GM12892 (cell line): ENCODE results near the gene TRAFD1.
"Not testable (repeated sequence)": the region's sequence is repeated elsewhere in the genome, so short reads cannot be mapped to it uniquely, and the experiment has no call there.

Experiments used
- DNase-seq: peaks from one replicate; pipeline ENCODE4 v3.0.0; 2011; ENCODE audit not compliant: insufficient read length
- FAIRE-seq: peaks from 2 replicates; lab custom pipeline; 2011; peaks lifted over from hg19 to GRCh38; lab: Jason Lieb, UNC
- POLR2A ChIP-seq: IDR thresholded peaks from 2 replicates; pipeline ENCODE4 v1.6.1; 2011; ENCODE audit warnings: low read depth, low read length, control low read depth
- POLR2AphosphoS5 ChIP-seq: IDR thresholded peaks from 2 replicates; pipeline ENCODE4 v1.6.1; 2011; ENCODE audit warnings: low read depth, low read length, control low read depth
- TAF1 ChIP-seq: IDR thresholded peaks from 2 replicates; pipeline ENCODE4 v1.6.1; 2011; ENCODE audit warnings: low read depth, mild to moderate bottlenecking, control low read depth, low read length, borderline replicate concordance

The TRAFD1 gene

DNA sequence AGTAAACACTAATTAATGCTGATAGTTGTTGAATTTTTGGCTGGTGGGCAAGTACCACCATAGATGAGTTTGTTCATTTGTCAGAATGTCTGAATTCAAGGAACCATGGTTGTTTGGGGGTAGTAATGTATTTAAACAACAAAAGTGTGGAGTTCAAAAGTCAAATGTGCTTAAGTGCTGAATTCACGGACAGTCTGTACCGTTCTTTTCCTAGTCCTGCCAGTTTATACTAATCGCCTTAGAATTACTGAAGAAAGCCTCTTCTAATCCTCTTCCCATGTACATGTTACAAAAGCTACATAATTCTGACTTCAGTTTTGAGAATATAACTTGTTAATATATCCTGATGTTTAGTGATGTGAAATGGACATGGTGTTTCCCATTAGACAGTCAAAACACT, 19.5 kb upstream of the TRAFD1 start:
- no peak for DNase-seq
- TF ChIP-seq POLR2A (no peak), POLR2AphosphoS5 (no peak), TAF1 (no peak)
- FAIRE-seq = no peak

GRCh38 chr12:112107306-112108201, 17.8 kb upstream of the TRAFD1 start:
- TF ChIP-seq TAF1 (no peak), POLR2AphosphoS5 (no peak), POLR2A (no peak)
- FAIRE-seq = no peak

GRCh38 chr12:112108202-112109079, 16.9 kb upstream of the TRAFD1 start, which contains the start of gene NAA25:
Gene NAA25 (minus strand): TSS chr12:112108783. CDS start chr12:112108773, 10 bp downstream.
- DNase-seq = peak; percentile 74
- TF ChIP-seq TAF1 (no peak; the same call in 1 of the 2 replicates), POLR2A (peak; percentile 71; the same call in 1 of the 2 replicates)
- peak; percentile 90 for FAIRE-seq

More at GRCh38 chr12:112107306-112108201, 17.8 kb upstream of the TRAFD1 start:
- no peak for DNase-seq

GRCh38 chr12:112110787-112111662, 14.3 kb upstream of the TRAFD1 start:
- DNase-seq, FAIRE-seq: not testable (repeated sequence)

DNA sequence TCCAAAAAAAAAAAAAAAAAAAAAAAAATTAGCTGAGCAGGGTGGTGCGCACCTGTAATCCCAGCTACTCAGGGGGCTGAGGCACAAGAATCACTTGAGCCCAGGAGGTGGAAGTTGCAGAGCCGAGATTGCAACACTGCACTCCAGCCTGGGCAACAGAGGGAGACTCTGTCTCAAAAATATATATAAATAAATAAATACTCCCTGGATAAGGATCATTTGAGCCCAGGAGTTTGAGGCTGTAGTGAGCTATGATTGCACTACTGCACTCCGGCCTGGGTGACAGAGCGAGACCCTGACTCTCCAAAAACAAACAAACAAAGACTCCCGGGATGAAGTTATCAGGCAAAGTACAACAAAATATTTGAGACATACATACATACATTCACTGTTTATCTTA, 13.4 kb upstream of the TRAFD1 start:
- TF ChIP-seq POLR2A (no peak), POLR2AphosphoS5 (no peak), TAF1 (no peak)
- DNase-seq (no peak), FAIRE-seq (no peak)

DNA sequence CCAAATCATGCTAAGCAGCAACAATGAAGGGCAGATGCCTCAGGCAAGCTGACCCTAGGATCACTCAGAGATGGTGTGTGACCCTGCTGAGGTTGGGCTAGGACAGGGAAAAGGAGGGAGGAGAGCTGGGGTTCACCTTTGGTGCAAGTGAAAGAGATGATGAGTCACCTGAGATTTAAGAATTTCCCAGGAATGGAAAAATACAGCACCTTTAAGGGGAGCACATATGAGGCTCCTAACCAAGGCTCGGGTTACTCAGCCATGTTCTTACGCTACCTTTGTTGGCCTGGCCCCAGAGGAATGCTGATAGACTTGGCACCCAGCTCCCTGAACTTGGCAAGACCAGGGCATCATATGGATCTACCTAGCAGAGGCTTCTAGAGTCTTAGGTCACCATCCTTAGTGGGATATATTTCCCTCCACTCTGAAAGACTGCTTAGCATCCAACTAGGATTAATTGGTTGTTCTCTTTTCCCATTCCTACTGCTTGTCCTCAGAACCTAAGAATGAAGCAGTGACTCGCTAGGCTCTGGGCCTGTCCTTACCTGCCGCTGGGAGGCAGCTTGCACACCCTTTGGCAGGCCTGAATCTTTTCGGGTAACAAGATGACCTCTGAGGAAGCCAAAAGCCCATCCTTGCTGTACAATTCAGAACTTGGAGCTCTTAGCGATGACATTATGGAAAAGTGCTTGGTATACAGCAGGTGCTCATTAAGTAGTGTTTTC, 12.8 kb upstream of the TRAFD1 start:
- no peak for DNase-seq
- TF ChIP-seq POLR2AphosphoS5 (no peak), POLR2A (no peak), TAF1 (no peak)
- FAIRE-seq = no peak

DNA sequence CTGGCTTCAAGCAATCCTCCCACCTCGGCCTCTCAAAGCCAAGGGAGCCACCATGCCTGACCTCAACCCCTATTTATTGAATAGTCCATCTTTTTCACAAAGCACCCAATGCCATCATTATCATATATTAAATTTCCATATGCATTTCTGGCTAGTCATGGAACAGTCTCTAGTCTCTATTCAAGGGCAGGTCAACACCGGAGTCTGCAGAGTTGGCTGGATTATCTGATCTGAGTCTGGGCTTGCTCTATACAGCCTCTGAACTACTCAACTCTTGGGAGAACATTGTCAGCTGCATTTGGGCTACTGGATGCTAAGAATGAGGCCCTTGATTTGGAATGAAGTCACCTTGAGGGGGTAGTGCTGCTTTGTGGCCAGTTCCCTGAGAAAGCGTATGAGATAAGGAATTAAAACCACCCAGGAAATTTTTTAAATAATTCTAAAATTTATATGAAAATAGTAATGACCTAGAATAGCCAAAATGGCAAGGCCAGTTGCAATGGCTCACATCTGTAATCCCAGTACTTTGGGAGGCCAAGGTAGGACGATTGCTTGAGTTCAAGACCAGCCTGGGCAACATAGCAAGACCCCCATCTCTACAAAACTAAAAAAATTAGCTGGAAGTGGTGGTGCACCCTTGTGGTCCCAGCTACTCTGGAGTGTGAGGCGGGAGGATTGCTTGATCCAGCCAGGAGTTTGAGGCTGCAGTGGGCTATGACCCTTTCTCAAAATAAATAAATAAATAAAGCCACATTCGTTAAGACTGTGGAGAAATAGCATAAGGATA, 9.9 kb upstream of the TRAFD1 start:
- DNase-seq (no peak), FAIRE-seq (no peak)
- TF ChIP-seq POLR2AphosphoS5 = no peak
- TF ChIP-seq POLR2A = no peak
- TF ChIP-seq TAF1 = no peak

DNA sequence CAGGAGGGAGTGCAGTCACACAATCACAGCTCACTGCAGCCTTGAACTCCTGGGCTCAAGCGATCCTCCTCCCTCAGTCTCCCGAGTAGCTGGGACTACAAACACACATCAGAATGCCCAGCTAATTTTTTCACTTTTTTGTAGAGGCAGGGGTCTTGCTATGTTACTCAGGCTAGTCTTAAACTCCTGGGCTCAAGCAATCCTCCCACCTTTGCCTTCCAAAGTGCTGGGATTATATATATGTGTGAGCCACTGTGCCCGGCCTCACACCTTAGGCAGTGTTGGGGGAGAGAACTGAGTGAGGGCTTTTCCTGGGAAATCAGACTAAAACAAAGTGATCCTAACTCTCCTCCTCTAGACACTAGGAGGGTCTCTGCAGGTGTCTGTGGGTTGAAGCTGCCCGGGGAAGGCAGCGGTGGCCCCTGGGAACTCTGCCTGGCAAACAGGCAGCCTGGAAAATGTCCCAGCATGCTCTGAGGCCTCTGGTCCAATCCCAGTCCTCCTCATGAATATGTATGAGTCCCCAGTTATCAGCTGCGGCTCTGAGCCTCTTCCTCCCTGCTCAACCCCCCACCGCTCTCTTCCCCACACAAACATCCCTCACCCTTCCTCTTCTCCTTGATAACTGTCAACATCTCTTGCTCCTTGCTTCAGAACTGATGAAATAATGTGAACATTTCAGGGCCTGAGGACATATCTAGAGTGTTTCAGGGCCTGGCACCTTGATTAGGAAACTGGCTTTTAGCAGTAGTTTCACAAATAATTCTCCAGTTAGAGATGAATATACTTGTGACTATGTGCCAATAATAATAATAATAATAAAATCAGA, 8.9 kb upstream of the TRAFD1 start:
- DNase-seq = no peak
- TF ChIP-seq TAF1 (no peak), POLR2A (no peak), POLR2AphosphoS5 (no peak)
- no peak for FAIRE-seq

DNA sequence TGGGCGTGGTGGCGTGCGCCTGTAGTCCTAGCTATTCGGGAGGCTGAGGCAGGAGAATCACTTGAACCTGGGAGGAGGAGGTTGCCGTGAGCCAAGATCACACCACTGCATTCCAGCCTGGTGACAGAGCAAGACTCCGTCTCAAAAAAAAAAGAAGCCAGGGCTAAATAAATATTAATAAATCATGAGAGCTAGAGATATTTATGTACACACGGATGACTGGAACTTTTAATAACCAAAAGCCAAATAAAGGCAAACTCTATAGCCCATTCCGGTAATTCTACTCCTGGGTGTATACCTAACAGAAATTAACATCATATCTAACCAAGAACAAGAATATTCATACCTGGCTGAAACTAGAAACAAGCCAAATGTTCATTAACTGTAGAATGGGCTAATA, 7.7 kb upstream of the TRAFD1 start:
- TF ChIP-seq TAF1 = no peak
- FAIRE-seq = no peak
- DNase-seq = no peak
